GM19438 (cell line): ENCODE results near the gene GNB5.

Source experiments
- ATAC-seq: cut with Tn5 transposase; IDR thresholded peaks from one replicate; pipeline ENCODE4 v1.9.1; 2021; ENCODE audit warnings: low read depth; ENCODE audit not compliant: unreplicated experiment

GNB5 gene

GRCh38 chr15:52115598-52116427, 75.4 kb downstream of the GNB5 start:
- ATAC-seq: no peak

GRCh38 chr15:52114261-52115055, 76.7 kb downstream of the GNB5 start:
- ATAC-seq: no peak

- ATAC-seq: no peak
Measured at GRCh38 chr15:52113708-52114107, 77.5 kb downstream of the GNB5 start.

- ATAC-seq: no peak
Measured at GRCh38 chr15:52113235-52113634, 78.0 kb downstream of the GNB5 start.

- ATAC-seq: no peak
Measured at GRCh38 chr15:52112203-52112750, 78.9 kb downstream of the GNB5 start.

- ATAC-seq: no peak
Measured at GRCh38 chr15:52111517-52112202, 79.5 kb downstream of the GNB5 start.

GRCh38 chr15:52109559-52110451, 81.4 kb downstream of the GNB5 start:
- no peak for ATAC-seq

- ATAC-seq: no peak
Measured at GRCh38 chr15:52107238-52107637, 84.0 kb downstream of the GNB5 start.

GRCh38 chr15:52106641-52107040, 84.6 kb downstream of the GNB5 start:
- no peak for ATAC-seq

- no peak for ATAC-seq
Measured at GRCh38 chr15:52105846-52106245, 85.3 kb downstream of the GNB5 start.

GRCh38 chr15:52104532-52105004, 86.6 kb downstream of the GNB5 start:
- no peak for ATAC-seq

- ATAC-seq: peak; percentile 56
Measured at GRCh38 chr15:52103217-52104207, 87.7 kb downstream of the GNB5 start.

GRCh38 chr15:52102463-52102862, 88.7 kb downstream of the GNB5 start:
- ATAC-seq: no peak

- no peak for ATAC-seq
Measured at GRCh38 chr15:52101542-52102323, 89.5 kb downstream of the GNB5 start.

- no peak for ATAC-seq
Measured at GRCh38 chr15:52100807-52101442, 90.3 kb downstream of the GNB5 start.

GRCh38 chr15:52099651-52100272, 91.4 kb downstream of the GNB5 start:
- ATAC-seq: no peak

GRCh38 chr15:52098323-52098722, 92.9 kb downstream of the GNB5 start:
- ATAC-seq: no peak
